Limb (tissue), 2 donors: ENCODE measurements around the gene LYPLA2.
"Not testable (repeated sequence)": the region's sequence is repeated elsewhere in the genome, so short reads cannot be mapped to it uniquely, and the experiment has no call there.

Source experiments
- DNase-seq, 2 donors: peaks; one replicate each; pipeline ENCODE4 v3.0.0-alpha.2; 2016; ENCODE audit errors: extremely low spot score in 2 of 2

The LYPLA2 gene

GRCh38 chr1:23777979-23778814 lies 12.7 kb upstream of the LYPLA2 start, which contains the start of gene PITHD1:
PITHD1 (plus strand) TSS chr1:23778418; CDS start chr1:23778516, 98 bp downstream.
- DNase-seq, result peak; percentile 81 to 93

GRCh38 chr1:23779826-23780371 lies 11.0 kb upstream of the LYPLA2 start:
- DNase-seq, result no peak

GRCh38 chr1:23783141-23783540 lies 7.8 kb upstream of the LYPLA2 start:
- not testable (repeated sequence) for DNase-seq

- no peak for DNase-seq
Measured at GRCh38 chr1:23784846-23785245, 6.1 kb upstream of the LYPLA2 start.

GRCh38 chr1:23787701-23788100 lies 3.2 kb upstream of the LYPLA2 start:
- no peak for DNase-seq

- no peak for DNase-seq
Measured at GRCh38 chr1:23788695-23789094, 2.2 kb upstream of the LYPLA2 start.

GRCh38 chr1:23791516-23792047 lies 637 bp downstream of the LYPLA2 start:
- DNase-seq, result no peak

GRCh38 chr1:23792151-23792945 lies 1.4 kb downstream of the LYPLA2 start:
- DNase-seq, result no peak

GRCh38 chr1:23793018-23793781 lies 2.3 kb downstream of the LYPLA2 start:
- DNase-seq, result no peak

GRCh38 chr1:23793861-23794731 lies 3.2 kb downstream of the LYPLA2 start:
- no peak for DNase-seq

GRCh38 chr1:23794732-23795182 lies 3.8 kb downstream of the LYPLA2 start:
- DNase-seq, result not testable (repeated sequence)

- no peak for DNase-seq
Measured at GRCh38 chr1:23795676-23796465, 4.9 kb downstream of the LYPLA2 start.

- no peak for DNase-seq
Measured at GRCh38 chr1:23796466-23797271, 5.7 kb downstream of the LYPLA2 start.

- no peak for DNase-seq
Measured at GRCh38 chr1:23797478-23798448, 6.8 kb downstream of the LYPLA2 start.

GRCh38 chr1:23798662-23799142 lies 7.8 kb downstream of the LYPLA2 start:
- no peak for DNase-seq

- no peak for DNase-seq
Measured at GRCh38 chr1:23799255-23799569, 8.3 kb downstream of the LYPLA2 start.
